ENCODE data around the gene HCN3. TPM values are rescaled to one million over a fixed set of nuclear protein-coding genes. Genes with fewer than 3 reads are reported as not detected.
A peak's percentile ranks its signal among the peaks of the same experiment; 100 is the strongest.

Gene HCN3
- total RNA-seq, 1 experiment from 2014 or later, result 7.5 TPM

- intact Hi-C loops (cut with micrococcal nuclease; ENCODE audit: unreplicated experiment), result loop anchor here (5.0 kb wide), 1 partner anchor 42 kb away; the partner anchor contains the start of gene SCAMP3
- POLR2A ChIA-PET (ENCODE audit: unreplicated experiment), result interaction anchor here (0.6 kb wide), 1 partner anchor 64 kb away, joined by 4 read pairs; a partner anchor contains a TSS
- no peaks in the 10 kb centered on the region for H4K20me1 ChIP-seq (ENCODE audit: insufficient read depth)
- H3F3A ChIP-seq (ENCODE audit: insufficient read depth, low read depth), result peaks cover 16% of the 10 kb centered on the region
- H2AFZ ChIP-seq, result no peak overlapping the region
- no peak for DNase-seq
- H3K27ac ChIP-seq, result no peak overlapping the region
- TF ChIP-seq EZH2 (IDR thresholded peaks at IDR 0.05; ENCODE audit: low read depth), result no peak
- H3K4me2 ChIP-seq, result no peak overlapping the region
- H3K9me3 ChIP-seq (ENCODE audit: insufficient read depth, low read depth), result no peaks in the 10 kb centered on the region
- BruUV-seq (replicated peaks), result no TSS peak
- H3K4me3 ChIP-seq, result no peak overlapping the region
- no peaks in the 10 kb centered on the region for H3K27me3 ChIP-seq (ENCODE audit: insufficient read depth, low read depth)
- peaks cover 8% of the 10 kb centered on the region; the same call in 1 of the 2 replicates for H3K4me1 ChIP-seq (replicated peaks; ENCODE audit: insufficient read depth)
- H3K79me2 ChIP-seq (ENCODE audit: low read depth), result peaks cover 9% of the 10 kb centered on the region
- H3K9me2 ChIP-seq (ENCODE audit: insufficient read depth), result 0 out of 2 replicates have a peak, but pooled peaks cover 6% of the 10 kb centered on the region
- CTCF ChIA-PET, result no interaction called here
- no peaks in the 10 kb centered on the region for H3K36me3 ChIP-seq (ENCODE audit: low read depth)
These were observed 27.3 kb downstream of the HCN3 start for GRCh38 chr1:155304558-155305063.

- intact Hi-C loops (cut with micrococcal nuclease; ENCODE audit: unreplicated experiment), result loop anchor here (5.0 kb wide), 1 partner anchor 44 kb away; the partner anchor contains the start of gene SCAMP3
- H2AFZ ChIP-seq, result no peak overlapping the region
These were observed 28.7 kb downstream of the HCN3 start for GRCh38 chr1:155305881-155306391.

GRCh38 chr1:155307247-155307740, 30.0 kb downstream of the HCN3 start:
- Histone ChIP-seq H3K36me3 (ENCODE audit: low read depth) (no peaks in the 10 kb centered on the region; the same call in 1 of the 2 replicates), H3K79me2 (ENCODE audit: low read depth) (peaks cover 35% of the 10 kb centered on the region), H3K4me1 (replicated peaks; ENCODE audit: insufficient read depth) (peaks cover 26% of the 10 kb centered on the region), H3K9me3 (ENCODE audit: insufficient read depth, low read depth) (no peaks in the 10 kb centered on the region), H3K27me3 (ENCODE audit: insufficient read depth, low read depth) (no peaks in the 10 kb centered on the region), H3F3A (ENCODE audit: insufficient read depth, low read depth) (peaks cover 16% of the 10 kb centered on the region), H2AFZ (no peak overlapping the region), H4K20me1 (ENCODE audit: insufficient read depth) (peaks cover 16% of the 10 kb centered on the region; the same call in 1 of the 2 replicates), H3K27ac (peak overlapping the region; percentile 91), H3K9me2 (ENCODE audit: insufficient read depth) (0 out of 2 replicates have a peak, but pooled peaks cover 6% of the 10 kb centered on the region), H3K4me3 (peak overlapping the region; percentile 88; the same call in 1 of the 2 replicates), H3K4me2 (peak overlapping the region; percentile 72)
- ChIA-PET CTCF (interaction anchor here (0.6 to 0.9 kb wide), 3 partner anchors 36 to 700 kb away, joined by 3 to 6 read pairs (median 4); no protein-coding TSS in a partner anchor), POLR2A (ENCODE audit: unreplicated experiment) (interaction anchor here (1.4 kb wide), 1 partner anchor 16 kb away, joined by 24 read pairs; no protein-coding TSS in a partner anchor)
- intact Hi-C loops (cut with micrococcal nuclease; ENCODE audit: unreplicated experiment), result loop anchor here (5.0 kb wide), 1 partner anchor 45 kb away; the partner anchor contains the start of gene SCAMP3
- no peak for DNase-seq
- TF ChIP-seq CTCF (conservative IDR thresholded peaks at IDR 0.05) (no peak), EZH2 (IDR thresholded peaks at IDR 0.05; ENCODE audit: low read depth) (no peak)
- no TSS peak for BruUV-seq (replicated peaks)

More at GRCh38 chr1:155305881-155306391, 28.7 kb downstream of the HCN3 start:
- no peaks in the 10 kb centered on the region for H3K36me3 ChIP-seq (ENCODE audit: low read depth)
- CTCF ChIA-PET, result no interaction called here
- TF ChIP-seq EZH2 (IDR thresholded peaks at IDR 0.05; ENCODE audit: low read depth) (no peak), CTCF (conservative IDR thresholded peaks at IDR 0.05) (no peak)
- peaks cover 16% of the 10 kb centered on the region for H3F3A ChIP-seq (ENCODE audit: insufficient read depth, low read depth)
- BruUV-seq (replicated peaks), result no TSS peak
- peaks cover 22% of the 10 kb centered on the region for H3K79me2 ChIP-seq (ENCODE audit: low read depth)
- POLR2A ChIA-PET (ENCODE audit: unreplicated experiment), result no interaction called here
- H3K9me2 ChIP-seq (ENCODE audit: insufficient read depth), result 0 out of 2 replicates have a peak, but pooled peaks cover 6% of the 10 kb centered on the region
- no peak for DNase-seq
- no peaks in the 10 kb centered on the region for H3K9me3 ChIP-seq (ENCODE audit: insufficient read depth, low read depth)
- H3K4me1 ChIP-seq (replicated peaks; ENCODE audit: insufficient read depth), result peaks cover 20% of the 10 kb centered on the region
- no peak overlapping the region for H3K27ac ChIP-seq
- no peak overlapping the region for H3K4me2 ChIP-seq
- H4K20me1 ChIP-seq (ENCODE audit: insufficient read depth), result peaks cover 11% of the 10 kb centered on the region; the same call in 1 of the 2 replicates
- no peaks in the 10 kb centered on the region for H3K27me3 ChIP-seq (ENCODE audit: insufficient read depth, low read depth)
- no peak overlapping the region for H3K4me3 ChIP-seq

Measured in PC-9 (cell line).